Nephron (organoid): ENCODE results near the gene SDR42E1.
A peak's percentile ranks its signal among the peaks of the same experiment; 100 is the strongest.
"Not testable (repeated sequence)": the region's sequence is repeated elsewhere in the genome, so short reads cannot be mapped to it uniquely, and the experiment has no call there.

ENCODE experiments used
- H3K27ac Mint-ChIP-seq, 3 experiments: 2 replicates each; pipeline ENCODE4 v1.8.0; 2020; ENCODE audit warnings: mixed read lengths in 3 of 3, mild to moderate bottlenecking in 2 of 3, moderate library complexity in 1 of 3
- H3K27me3 Mint-ChIP-seq: 2 replicates; pipeline ENCODE4 v1.8.0; 2021; ENCODE audit warnings: low read depth, mild to moderate bottlenecking, moderate library complexity, mixed read lengths
- H3K36me3 Mint-ChIP-seq: 2 replicates; pipeline ENCODE4 v1.8.0; 2020; ENCODE audit warnings: low read depth, mixed read lengths
- H3K4me1 Mint-ChIP-seq: 2 replicates; pipeline ENCODE4 v1.8.0; 2020; ENCODE audit warnings: mixed read lengths
- H3K4me3 Mint-ChIP-seq, 3 experiments: 2 replicates each; pipeline ENCODE4 v1.8.0; 2020; ENCODE audit warnings: mild to moderate bottlenecking in 3 of 3, mixed read lengths in 3 of 3, moderate library complexity in 2 of 3
- H3K9me3 Mint-ChIP-seq: 2 replicates; pipeline ENCODE4 v1.8.0; 2020; ENCODE audit warnings: mixed read lengths
- TF ChIP-seq, protein P1 (sequence below), 3 experiments: fragments of 200-600 bp; sonication (generic); IDR thresholded peaks; one replicate each; pipeline ENCODE4 v1.5.0; 2021; ENCODE audit warnings: antibody characterized with exemption in 3 of 3; ENCODE audit not compliant: unreplicated experiment in 3 of 3

Gene SDR42E1

GRCh38 chr16:82016964-82017363 lies 5.7 kb upstream of the SDR42E1 start:
- TF ChIP-seq, protein P1, sequence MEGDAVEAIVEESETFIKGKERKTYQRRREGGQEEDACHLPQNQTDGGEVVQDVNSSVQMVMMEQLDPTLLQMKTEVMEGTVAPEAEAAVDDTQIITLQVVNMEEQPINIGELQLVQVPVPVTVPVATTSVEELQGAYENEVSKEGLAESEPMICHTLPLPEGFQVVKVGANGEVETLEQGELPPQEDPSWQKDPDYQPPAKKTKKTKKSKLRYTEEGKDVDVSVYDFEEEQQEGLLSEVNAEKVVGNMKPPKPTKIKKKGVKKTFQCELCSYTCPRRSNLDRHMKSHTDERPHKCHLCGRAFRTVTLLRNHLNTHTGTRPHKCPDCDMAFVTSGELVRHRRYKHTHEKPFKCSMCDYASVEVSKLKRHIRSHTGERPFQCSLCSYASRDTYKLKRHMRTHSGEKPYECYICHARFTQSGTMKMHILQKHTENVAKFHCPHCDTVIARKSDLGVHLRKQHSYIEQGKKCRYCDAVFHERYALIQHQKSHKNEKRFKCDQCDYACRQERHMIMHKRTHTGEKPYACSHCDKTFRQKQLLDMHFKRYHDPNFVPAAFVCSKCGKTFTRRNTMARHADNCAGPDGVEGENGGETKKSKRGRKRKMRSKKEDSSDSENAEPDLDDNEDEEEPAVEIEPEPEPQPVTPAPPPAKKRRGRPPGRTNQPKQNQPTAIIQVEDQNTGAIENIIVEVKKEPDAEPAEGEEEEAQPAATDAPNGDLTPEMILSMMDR (IDR thresholded peaks at IDR 0.05; ENCODE audit: unreplicated experiment in 3 of 3), result no peak
- Mint-ChIP-seq H3K4me3 (no peak overlapping the region), H3K27ac (no peak overlapping the region), H3K36me3 (no peaks in the 10 kb centered on the region), H3K4me1 (no peaks in the 10 kb centered on the region), H3K27me3 (peaks cover 5% of the 10 kb centered on the region), H3K9me3 (peaks cover 18% of the 10 kb centered on the region)

- Mint-ChIP-seq H3K4me3 (no peak overlapping the region), H3K9me3 (peaks cover 22% of the 10 kb centered on the region), H3K4me1 (no peaks in the 10 kb centered on the region), H3K27me3 (peaks cover 5% of the 10 kb centered on the region), H3K36me3 (peaks cover 3% of the 10 kb centered on the region), H3K27ac (peak overlapping the region in 1 of 3 experiments; percentile 0)
- TF ChIP-seq, protein P1 (IDR thresholded peaks at IDR 0.05; ENCODE audit: unreplicated experiment in 3 of 3), result peak in 1 of 3 experiments; percentile 27
These were observed 5.0 kb upstream of the SDR42E1 start for GRCh38 chr16:82016263-82016662.

DNA sequence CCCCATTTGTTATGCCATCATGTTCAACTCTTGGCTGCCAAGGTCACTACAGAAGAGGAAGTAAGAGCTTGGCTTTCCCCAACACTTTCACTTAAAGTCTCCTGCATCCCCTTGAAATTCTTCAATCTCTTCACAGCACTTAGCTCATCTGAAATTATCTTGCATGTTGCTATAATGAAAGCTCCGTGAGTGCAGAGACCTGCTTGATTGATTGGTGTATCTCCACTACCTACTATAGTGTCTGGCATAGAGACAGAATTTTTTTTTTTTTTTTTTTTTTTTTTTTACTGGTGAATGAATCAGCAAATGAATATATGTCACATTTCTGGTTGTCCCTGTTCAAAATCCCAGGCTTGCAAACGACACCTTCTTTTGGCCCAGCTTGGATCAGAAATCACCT lies 1.9 kb upstream of the SDR42E1 start:
- no peak overlapping the region for H3K27ac Mint-ChIP-seq
- no peak overlapping the region for H3K4me3 Mint-ChIP-seq
- TF ChIP-seq, protein P1 (IDR thresholded peaks at IDR 0.05; ENCODE audit: unreplicated experiment in 3 of 3), result no peak
- H3K4me1 Mint-ChIP-seq, result no peaks in the 10 kb centered on the region
- peaks cover 48% of the 10 kb centered on the region for H3K9me3 Mint-ChIP-seq
- H3K36me3 Mint-ChIP-seq, result peaks cover 7% of the 10 kb centered on the region
- H3K27me3 Mint-ChIP-seq, result peaks cover 3% of the 10 kb centered on the region

- peaks cover 8% of the 10 kb centered on the region for H3K27me3 Mint-ChIP-seq
- H3K9me3 Mint-ChIP-seq, result peaks cover 47% of the 10 kb centered on the region
- TF ChIP-seq, protein P1 (IDR thresholded peaks at IDR 0.05; ENCODE audit: unreplicated experiment in 3 of 3), result no peak
- no peak overlapping the region for H3K4me3 Mint-ChIP-seq
- no peaks in the 10 kb centered on the region for H3K4me1 Mint-ChIP-seq
- peaks cover 8% of the 10 kb centered on the region for H3K36me3 Mint-ChIP-seq
- H3K27ac Mint-ChIP-seq, result no peak overlapping the region
These were observed 621 bp downstream of the SDR42E1 start for GRCh38 chr16:82010649-82011048.

GRCh38 chr16:82009789-82010188 lies 1.5 kb downstream of the SDR42E1 start:
- peaks cover 43% of the 10 kb centered on the region for H3K9me3 Mint-ChIP-seq
- not testable (repeated sequence) for H3K27ac Mint-ChIP-seq, H3K4me1 Mint-ChIP-seq, H3K36me3 Mint-ChIP-seq, H3K4me3 Mint-ChIP-seq
- peaks cover 13% of the 10 kb centered on the region for H3K27me3 Mint-ChIP-seq

GRCh38 chr16:82008957-82009592 lies 2.2 kb downstream of the SDR42E1 start:
- Mint-ChIP-seq H3K27me3 (peaks cover 15% of the 10 kb centered on the region), H3K36me3 (peaks cover 8% of the 10 kb centered on the region), H3K27ac (no peak overlapping the region), H3K4me1 (peaks cover 11% of the 10 kb centered on the region), H3K9me3 (peaks cover 43% of the 10 kb centered on the region), H3K4me3 (no peak overlapping the region)
- TF ChIP-seq, protein P1 (IDR thresholded peaks at IDR 0.05; ENCODE audit: unreplicated experiment in 3 of 3), result no peak
